A549 (cell line): ENCODE results near the gene C10orf62. TPM values are rescaled to one million over a fixed set of nuclear protein-coding genes. Genes with fewer than 3 reads are reported as not detected.

Experiments used
- ATAC-seq, 2 experiments: fragments of 200-7000 bp in 1 of 2; fragments of >200 bp in 1 of 2; cut with Nextera tagmentation in 1 of 2; cut with Tn5 transposase in 1 of 2; 3 replicates each; pipeline versions ENCODE4 v1.8.0 to v1.9.1; 2018 to 2020; ENCODE audit warnings: mild to moderate bottlenecking in 1 of 2, moderate library complexity in 1 of 2
- CTCF ChIA-PET: fragments of 300-600 bp; sonication (Branson Sonifier 250); formaldehyde crosslinking; extraction: SDS; loops from one replicate; lab custom pipeline; 2021; ENCODE audit warnings: antibody characterized with exemption, inconsistent platforms; lab: Yijun Ruan, JAX
- POLR2A ChIA-PET: fragments of 350-600 bp; formaldehyde crosslinking; extraction: SDS; loops from one replicate; lab custom pipeline; 2021; ENCODE audit warnings: antibody characterized with exemption, inconsistent platforms; lab: Yijun Ruan, JAX
- DNase-seq, 2 experiments: peaks; one replicate each; pipeline versions ENCODE4 v3.0.0 to v3.0.0-alpha.2; 2011 to 2016; ENCODE audit warnings: low read depth in 1 of 2, low spot score in 1 of 2
- FAIRE-seq: peaks from 2 replicates; lab custom pipeline; 2011; peaks lifted over from hg19 to GRCh38; lab: Jason Lieb, UNC
- H3K27ac ChIP-seq, 2 experiments: fragments of >200 bp; sonication (Bioruptor Twin); formaldehyde crosslinking; 3 replicates each; pipeline ENCODE4 v1.5.1; 2016 to 2017
- H3K4me1 ChIP-seq: fragments of >200 bp; sonication (Bioruptor Twin); formaldehyde crosslinking; 3 replicates; pipeline ENCODE4 v1.6.1; 2016
- H3K4me2 ChIP-seq: fragments of >200 bp; sonication (Bioruptor Twin); formaldehyde crosslinking; 3 replicates; pipeline ENCODE4 v1.6.1; 2016
- H3K4me3 ChIP-seq: fragments of >200 bp; sonication (Bioruptor Twin); formaldehyde crosslinking; 3 replicates; pipeline ENCODE4 v1.5.1; 2016
- H3K9me3 ChIP-seq: fragments of >200 bp; sonication (Bioruptor Twin); formaldehyde crosslinking; 3 replicates; pipeline ENCODE4 v1.6.1; 2016
- ATOH8 ChIP-seq: fragments of 250-450 bp; sonication (Bioruptor Pico); IDR thresholded peaks from 2 replicates; pipeline ENCODE4 v1.5.0; 2020; ENCODE audit warnings: low read depth, mild to moderate bottlenecking, moderate library complexity
- CBX8 ChIP-seq: fragments of 200-600 bp; sonication (generic); IDR thresholded peaks from 2 replicates; pipeline ENCODE4 v1.6.1; 2016
- CEBPB ChIP-seq, 2 experiments: fragments of >200 bp in 1 of 2; sonication (Bioruptor Twin) in 1 of 2; formaldehyde crosslinking in 1 of 2; IDR thresholded peaks; 2 replicates each; pipeline ENCODE4 v1.6.1; 2012 to 2016
- CHD2 ChIP-seq: fragments of 150-350 bp; IDR thresholded peaks from 2 replicates; pipeline ENCODE4 v1.6.1; 2014; ENCODE audit warnings: low read length; ENCODE audit not compliant: partially characterized antibody
- CTCF ChIP-seq: fragments of >200 bp; sonication (Bioruptor Twin); formaldehyde crosslinking; IDR thresholded peaks from 3 replicates; pipeline ENCODE4 v1.5.1; 2016
- EHF ChIP-seq: fragments of 250-450 bp; sonication (Bioruptor Pico); IDR thresholded peaks from 2 replicates; pipeline ENCODE4 v1.5.0; 2020; ENCODE audit warnings: mild to moderate bottlenecking
- EHMT2 ChIP-seq: fragments of 200-600 bp; sonication (generic); IDR thresholded peaks from 2 replicates; pipeline ENCODE4 v1.6.1; 2016; ENCODE audit warnings: antibody characterized with exemption, low read depth, mild to moderate bottlenecking, moderate library complexity
- ELK1 ChIP-seq: fragments of 150-350 bp; IDR thresholded peaks from 2 replicates; pipeline ENCODE4 v1.6.1; 2014; ENCODE audit warnings: low read depth, mild to moderate bottlenecking, low read length
- EP300 ChIP-seq, 2 experiments: fragments of >200 bp; sonication (Bioruptor Twin); formaldehyde crosslinking; IDR thresholded peaks; 2 replicates in 1 of 2; 3 replicates in 1 of 2; pipeline ENCODE4 v1.6.1; 2016 to 2017
- ESRRA ChIP-seq: fragments of 150-350 bp; IDR thresholded peaks from 2 replicates; pipeline ENCODE4 v1.6.1; 2014; ENCODE audit warnings: mild to moderate bottlenecking, low read length, borderline replicate concordance
- FOSB ChIP-seq: fragments of 250-450 bp; sonication (Bioruptor Pico); IDR thresholded peaks from 2 replicates; pipeline ENCODE4 v1.5.0; 2020; ENCODE audit warnings: mild to moderate bottlenecking, moderate library complexity
- HEYL ChIP-seq: fragments of 250-450 bp; sonication (Bioruptor Pico); IDR thresholded peaks from 2 replicates; pipeline ENCODE4 v1.8.0; 2021; ENCODE audit warnings: mild to moderate bottlenecking, moderate library complexity
- HOXA7 ChIP-seq: fragments of 250-450 bp; sonication (Bioruptor Pico); IDR thresholded peaks from 2 replicates; pipeline ENCODE4 v1.5.0; 2020; ENCODE audit warnings: mild to moderate bottlenecking, moderate library complexity
- HOXB5 ChIP-seq: fragments of 250-450 bp; sonication (Bioruptor Pico); IDR thresholded peaks from 2 replicates; pipeline ENCODE4 v1.5.0; 2020; ENCODE audit warnings: mild to moderate bottlenecking, moderate library complexity
- KDM1A ChIP-seq: fragments of 200-600 bp; sonication (generic); IDR thresholded peaks from 2 replicates; pipeline ENCODE4 v1.6.1; 2016; ENCODE audit warnings: low read depth, mild to moderate bottlenecking
- MAZ ChIP-seq: fragments of 150-350 bp; IDR thresholded peaks from 2 replicates; pipeline ENCODE4 v1.6.1; 2014; ENCODE audit warnings: antibody characterized with exemption, low read depth, low read length, borderline replicate concordance
- MYC ChIP-seq: IDR thresholded peaks from 2 replicates; pipeline ENCODE4 v1.6.1; 2012; ENCODE audit warnings: mild to moderate bottlenecking, inconsistent platforms, low read length, improper control_type of control experiment, borderline replicate concordance
- NFE2L2 ChIP-seq: fragments of 150-350 bp; conservative IDR thresholded peaks from 2 replicates; pipeline ENCODE4 v1.6.1; 2014; ENCODE audit warnings: low read length
- NPAS2 ChIP-seq: fragments of 250-450 bp; sonication (Bioruptor Pico); IDR thresholded peaks from 2 replicates; pipeline ENCODE4 v1.8.0; 2022; ENCODE audit warnings: mild to moderate bottlenecking, moderate library complexity, borderline replicate concordance
- NR3C1 ChIP-seq: fragments of >200 bp; sonication (Bioruptor Twin); formaldehyde crosslinking; IDR thresholded peaks from 3 replicates; pipeline ENCODE4 v1.6.1; 2017
- POLR2AphosphoS2 ChIP-seq: conservative IDR thresholded peaks from 2 replicates; pipeline ENCODE4 v1.6.1; 2012; ENCODE audit warnings: low read length, improper control_type of control experiment, inconsistent platforms
- RAD21 ChIP-seq, 2 experiments: fragments of >200 bp in 1 of 2; sonication (Bioruptor Twin) in 1 of 2; formaldehyde crosslinking in 1 of 2; IDR thresholded peaks in 1 of 2; conservative IDR thresholded peaks in 1 of 2; 2 replicates in 1 of 2; 3 replicates in 1 of 2; pipeline ENCODE4 v1.6.1; 2012 to 2018; ENCODE audit warnings: inconsistent platforms in 1 of 2
- RCOR1 ChIP-seq: fragments of 150-350 bp; IDR thresholded peaks from 2 replicates; pipeline ENCODE4 v1.6.1; 2014; ENCODE audit warnings: antibody characterized with exemption, low read length, low read depth
- RNF2 ChIP-seq: fragments of 200-600 bp; sonication (generic); IDR thresholded peaks from 2 replicates; pipeline ENCODE4 v1.6.1; 2016; ENCODE audit warnings: low read depth, mild to moderate bottlenecking, antibody characterized with exemption, moderate library complexity, borderline replicate concordance
- SMC3 ChIP-seq: fragments of >200 bp; sonication (Bioruptor Twin); formaldehyde crosslinking; IDR thresholded peaks from 3 replicates; pipeline ENCODE4 v1.6.1; 2018; ENCODE audit warnings: inconsistent platforms
- SREBF2 ChIP-seq: fragments of 450-650 bp; IDR thresholded peaks from 2 replicates; pipeline ENCODE4 v1.6.1; 2014; ENCODE audit warnings: mild to moderate bottlenecking, moderate library complexity
- TFCP2L1 ChIP-seq: fragments of 250-450 bp; sonication (Bioruptor Pico); IDR thresholded peaks from 2 replicates; pipeline ENCODE4 v1.5.0; 2021; ENCODE audit warnings: mild to moderate bottlenecking
- ZC3H11A ChIP-seq: fragments of 450-650 bp; IDR thresholded peaks from 2 replicates; pipeline ENCODE4 v1.6.1; 2014; ENCODE audit warnings: antibody characterized with exemption, mild to moderate bottlenecking
- ZNF302 ChIP-seq: fragments of 250-450 bp; sonication (Bioruptor Pico); IDR thresholded peaks from 2 replicates; pipeline ENCODE4 v1.9.0; 2021; ENCODE audit warnings: inconsistent platforms, mild to moderate bottlenecking, moderate library complexity
- WGBS: methylation state at CpG from one replicate; pipeline ENCODE4 v1.1.6; 2017; ENCODE audit errors: missing lambda C conversion rate; 5-methylcytosine and 5-hydroxymethylcytosine counted together
- polyA plus RNA-seq, 4 experiments: library from polyadenylated mRNA; depleted of rRNA in 3 of 4; stranded (reverse); fragments of >200 nt; fragmentation: RNase III in 1 of 4; extraction: RNeasy Plus Mini Kit Qiagen cat#74134 plus additional on column Dnase treatment in 1 of 4; gene quantifications; 2 replicates in 3 of 4; 3 replicates in 1 of 4; pipeline ENCODE4 v1.2.3, GENCODE V29; 2011 to 2017
- TF ChIP-seq, protein P1 (sequence below): fragments of >200 bp; sonication (Bioruptor Twin); formaldehyde crosslinking; IDR thresholded peaks from 2 replicates; pipeline ENCODE4 v1.6.1; 2016
- TF ChIP-seq, protein P2 (sequence below): IDR thresholded peaks from 2 replicates; pipeline ENCODE4 v1.6.1; 2012
- TF ChIP-seq, protein P3 (sequence below): fragments of >200 bp; sonication (Bioruptor Twin); formaldehyde crosslinking; IDR thresholded peaks from 3 replicates; pipeline ENCODE4 v1.6.1; 2016

Gene C10orf62
- polyA plus RNA-seq, 2 of the 4 experiments (the other 2 are of a cell fraction) = not detected

DNA sequence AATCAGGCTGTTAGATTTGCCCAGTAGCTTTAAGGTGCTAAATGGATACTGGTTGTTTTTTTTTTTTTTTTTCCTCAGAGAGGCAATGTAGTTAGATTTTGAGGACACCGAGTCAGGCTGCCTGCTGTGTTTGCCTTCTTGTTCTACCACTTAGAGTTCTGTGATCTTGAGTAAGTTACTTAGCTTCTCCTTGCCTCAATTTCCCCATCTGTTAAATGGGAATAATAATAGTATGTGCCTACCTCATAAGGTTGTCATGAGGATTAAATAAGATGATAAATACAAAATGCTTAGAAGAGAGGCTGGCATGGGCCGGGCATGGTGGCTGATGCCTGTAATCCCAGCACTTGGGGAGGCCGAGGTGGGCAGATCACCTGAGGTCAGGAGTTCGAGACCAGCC, 29.2 kb downstream of the C10orf62 start:
- ChIA-PET CTCF (interaction anchor here (0.8 to 39.7 kb wide), 7 partner anchors 9 to 157 kb away, joined by 3 to 1048 read pairs (median 3); partner anchors contain the start of genes ANKRD2, C10orf62 and HOGA1), POLR2A (no interaction called here)
- DNase-seq = no peak
- Histone ChIP-seq H3K27ac (no peak overlapping the region), H3K4me2 (no peak overlapping the region), H3K4me1 (no peaks in the 10 kb centered on the region), H3K9me3 (no peaks in the 10 kb centered on the region), H3K4me3 (no peak overlapping the region)
- no peak for TF ChIP-seq MAZ
- TF ChIP-seq, protein P1, sequence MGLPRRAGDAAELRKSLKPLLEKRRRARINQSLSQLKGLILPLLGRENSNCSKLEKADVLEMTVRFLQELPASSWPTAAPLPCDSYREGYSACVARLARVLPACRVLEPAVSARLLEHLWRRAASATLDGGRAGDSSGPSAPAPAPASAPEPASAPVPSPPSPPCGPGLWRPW = no peak
- TF ChIP-seq ELK1 = no peak
- no peak for TF ChIP-seq FOSB (CRISPR knock-in tag)
- TF ChIP-seq EHF (CRISPR knock-in tag) = no peak
- no peak for TF ChIP-seq TFCP2L1 (CRISPR knock-in tag)
- no peak for TF ChIP-seq RNF2
- TF ChIP-seq NFE2L2 = no peak
- no peak for TF ChIP-seq CTCF
- no peak for TF ChIP-seq MYC
- no peak for TF ChIP-seq EHMT2
- TF ChIP-seq SREBF2 = no peak
- no peak for TF ChIP-seq ZC3H11A
- no peak for TF ChIP-seq CBX8
- no peak for TF ChIP-seq RAD21 (conservative IDR thresholded peaks at IDR 0.05 in 1 of 2, IDR thresholded peaks at IDR 0.05 in 1 of 2)
- no peak for TF ChIP-seq HOXA7 (CRISPR knock-in tag)
- no peak for TF ChIP-seq ESRRA
- no peak for TF ChIP-seq EP300 (IDR thresholded peaks at IDR 0.05)
- no peak for TF ChIP-seq ATOH8 (CRISPR knock-in tag)
- no peak for ATAC-seq
- no peak for FAIRE-seq
- WGBS = 94% methylated on average over 4 of the region's 4 CpGs

GRCh38 chr10:97623277-97623676, 33.8 kb downstream of the C10orf62 start:
- no peak for FAIRE-seq
- H3K9me3 ChIP-seq = no peaks in the 10 kb centered on the region
- ChIA-PET POLR2A (no interaction called here), CTCF (interaction anchor here (1.2 to 10.7 kb wide), 4 partner anchors 11 to 51 kb away, joined by 3 to 97 read pairs (median 17); partner anchors contain the start of gene ANKRD2)
- no peak for DNase-seq
- 89% methylated on average over 1 of the region's 1 CpG for WGBS
- ATAC-seq = no peak
- H3K27ac ChIP-seq = no peak overlapping the region
- H3K4me1 ChIP-seq = no peaks in the 10 kb centered on the region; the same call in 2 of the 3 replicates
- no peak overlapping the region for H3K4me2 ChIP-seq
- no peak overlapping the region for H3K4me3 ChIP-seq
- TF ChIP-seq POLR2AphosphoS2 (no peak), NPAS2 (CRISPR knock-in tag) (no peak), CEBPB (IDR thresholded peaks at IDR 0.05) (no peak), ZNF302 (no peak), NR3C1 (no peak), SREBF2 (no peak), SMC3 (no peak), EP300 (IDR thresholded peaks at IDR 0.05) (no peak), RCOR1 (no peak), CBX8 (no peak), KDM1A (no peak), HEYL (no peak), ELK1 (no peak), CHD2 (no peak), HOXB5 (no peak)
- TF ChIP-seq, protein P2, sequence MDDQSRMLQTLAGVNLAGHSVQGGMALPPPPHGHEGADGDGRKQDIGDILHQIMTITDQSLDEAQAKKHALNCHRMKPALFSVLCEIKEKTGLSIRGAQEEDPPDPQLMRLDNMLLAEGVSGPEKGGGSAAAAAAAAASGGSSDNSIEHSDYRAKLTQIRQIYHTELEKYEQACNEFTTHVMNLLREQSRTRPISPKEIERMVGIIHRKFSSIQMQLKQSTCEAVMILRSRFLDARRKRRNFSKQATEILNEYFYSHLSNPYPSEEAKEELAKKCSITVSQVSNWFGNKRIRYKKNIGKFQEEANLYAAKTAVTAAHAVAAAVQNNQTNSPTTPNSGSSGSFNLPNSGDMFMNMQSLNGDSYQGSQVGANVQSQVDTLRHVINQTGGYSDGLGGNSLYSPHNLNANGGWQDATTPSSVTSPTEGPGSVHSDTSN = no peak
- TF ChIP-seq, protein P3, sequence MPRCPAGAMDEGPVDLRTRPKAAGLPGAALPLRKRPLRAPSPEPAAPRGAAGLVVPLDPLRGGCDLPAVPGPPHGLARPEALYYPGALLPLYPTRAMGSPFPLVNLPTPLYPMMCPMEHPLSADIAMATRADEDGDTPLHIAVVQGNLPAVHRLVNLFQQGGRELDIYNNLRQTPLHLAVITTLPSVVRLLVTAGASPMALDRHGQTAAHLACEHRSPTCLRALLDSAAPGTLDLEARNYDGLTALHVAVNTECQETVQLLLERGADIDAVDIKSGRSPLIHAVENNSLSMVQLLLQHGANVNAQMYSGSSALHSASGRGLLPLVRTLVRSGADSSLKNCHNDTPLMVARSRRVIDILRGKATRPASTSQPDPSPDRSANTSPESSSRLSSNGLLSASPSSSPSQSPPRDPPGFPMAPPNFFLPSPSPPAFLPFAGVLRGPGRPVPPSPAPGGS = no peak
